Loucy (cell line): ENCODE data around the gene SH3TC2.

Source experiments
- H2AFZ ChIP-seq: fragments of 200-600 bp; sonication (generic); 2 replicates; pipeline ENCODE4 v1.6.0; 2016; ENCODE audit warnings: antibody characterized with exemption, mild to moderate bottlenecking, low read length, moderate library complexity
- H3F3A ChIP-seq: fragments of 200-600 bp; 2 replicates; pipeline ENCODE4 v1.6.0; 2016; ENCODE audit warnings: antibody characterized with exemption, low read depth, mild to moderate bottlenecking
- H3K27me3 ChIP-seq: fragments of 200-600 bp; sonication (generic); 2 replicates; pipeline ENCODE4 v1.6.1; 2014; ENCODE audit warnings: low read length, mild to moderate bottlenecking; ENCODE audit not compliant: insufficient read depth, poor library complexity, severe bottlenecking
- H3K36me3 ChIP-seq: fragments of 200-600 bp; sonication (generic); 2 replicates; pipeline ENCODE4 v1.6.1; 2016; ENCODE audit warnings: low read length; ENCODE audit not compliant: insufficient read depth
- H3K4me1 ChIP-seq: fragments of 200-600 bp; sonication (generic); 2 replicates; pipeline ENCODE4 v1.5.1; 2014; ENCODE audit warnings: low read length, mild to moderate bottlenecking; ENCODE audit not compliant: insufficient read depth, poor library complexity, severe bottlenecking
- H3K4me2 ChIP-seq: fragments of 200-600 bp; sonication (generic); 2 replicates; pipeline ENCODE4 v1.6.0; 2014; ENCODE audit warnings: antibody characterized with exemption, low read length, low read depth, mild to moderate bottlenecking; ENCODE audit not compliant: poor library complexity, severe bottlenecking
- H3K4me3 ChIP-seq: fragments of 200-600 bp; sonication (generic); 2 replicates; pipeline ENCODE4 v1.5.1; 2014; ENCODE audit warnings: low read length, mild to moderate bottlenecking, mixed read lengths; ENCODE audit not compliant: poor library complexity, severe bottlenecking
- H3K79me2 ChIP-seq: fragments of 200-600 bp; sonication (generic); 2 replicates; pipeline ENCODE4 v1.6.1; 2014; ENCODE audit warnings: low read length; ENCODE audit not compliant: insufficient read depth
- H3K9ac ChIP-seq: fragments of 200-600 bp; sonication (generic); 2 replicates; pipeline ENCODE4 v1.6.0; 2014; ENCODE audit warnings: mild to moderate bottlenecking, low read depth, low read length, moderate library complexity; ENCODE audit not compliant: poor library complexity, severe bottlenecking
- H3K9me2 ChIP-seq: fragments of 200-600 bp; sonication (generic); replicated peaks from 2 replicates; pipeline ENCODE4 v1.6.1; 2016; ENCODE audit warnings: low read depth, low read length, mixed read lengths
- H3K9me3 ChIP-seq: fragments of 200-600 bp; sonication (generic); 2 replicates; pipeline ENCODE4 v1.6.1; 2014; ENCODE audit warnings: mild to moderate bottlenecking, antibody characterized with exemption, low read length, low read depth; ENCODE audit not compliant: insufficient read depth
- H4K20me1 ChIP-seq: fragments of 200-600 bp; sonication (generic); 2 replicates; pipeline ENCODE4 v1.6.0; 2014; ENCODE audit warnings: antibody characterized with exemption, low read length, mild to moderate bottlenecking; ENCODE audit not compliant: insufficient read depth, poor library complexity, severe bottlenecking
- EZH2phosphoT487 ChIP-seq: fragments of 200-600 bp; IDR thresholded peaks from 2 replicates; pipeline ENCODE4 v1.6.1; 2018; ENCODE audit warnings: antibody characterized with exemption, mild to moderate bottlenecking, moderate library complexity, borderline replicate concordance
- TF ChIP-seq, protein P1 (sequence below): fragments of 200-600 bp; sonication (generic); conservative IDR thresholded peaks from 2 replicates; pipeline ENCODE4 v1.5.1; 2014; ENCODE audit warnings: mild to moderate bottlenecking, antibody characterized with exemption, low read length

SH3TC2 gene

DNA sequence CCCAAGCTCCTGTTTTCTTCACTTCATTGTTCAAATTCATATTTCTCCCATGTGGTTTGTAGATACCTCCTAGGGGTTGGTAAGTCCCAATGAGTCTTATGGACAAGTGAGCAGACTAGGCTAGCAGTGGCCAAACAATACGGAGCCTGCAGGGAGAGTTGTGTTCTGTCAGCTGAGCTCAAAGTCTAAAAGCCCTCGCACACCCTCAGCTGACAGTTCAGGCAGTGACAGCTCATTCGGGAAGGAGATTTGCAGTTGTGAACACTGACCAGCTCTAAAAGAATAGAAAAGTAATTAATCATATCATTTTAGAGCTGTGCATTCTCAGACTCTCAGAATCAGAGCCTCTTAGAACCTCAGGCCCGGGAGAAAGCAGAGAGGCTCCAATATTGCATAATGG lies 95.1 kb downstream of the SH3TC2 start:
- Histone ChIP-seq H3F3A (no peaks in the 10 kb centered on the region), H2AFZ (no peak overlapping the region), H3K9me2 (no peaks in the 10 kb centered on the region), H3K9ac (no peak overlapping the region), H3K4me1 (peaks cover under 1% of the 10 kb centered on the region), H4K20me1 (no peaks in the 10 kb centered on the region), H3K27me3 (no peaks in the 10 kb centered on the region), H3K79me2 (no peaks in the 10 kb centered on the region), H3K9me3 (no peaks in the 10 kb centered on the region), H3K36me3 (no peaks in the 10 kb centered on the region), H3K4me3 (no peak overlapping the region), H3K4me2 (no peak overlapping the region)
- TF ChIP-seq, protein P1, sequence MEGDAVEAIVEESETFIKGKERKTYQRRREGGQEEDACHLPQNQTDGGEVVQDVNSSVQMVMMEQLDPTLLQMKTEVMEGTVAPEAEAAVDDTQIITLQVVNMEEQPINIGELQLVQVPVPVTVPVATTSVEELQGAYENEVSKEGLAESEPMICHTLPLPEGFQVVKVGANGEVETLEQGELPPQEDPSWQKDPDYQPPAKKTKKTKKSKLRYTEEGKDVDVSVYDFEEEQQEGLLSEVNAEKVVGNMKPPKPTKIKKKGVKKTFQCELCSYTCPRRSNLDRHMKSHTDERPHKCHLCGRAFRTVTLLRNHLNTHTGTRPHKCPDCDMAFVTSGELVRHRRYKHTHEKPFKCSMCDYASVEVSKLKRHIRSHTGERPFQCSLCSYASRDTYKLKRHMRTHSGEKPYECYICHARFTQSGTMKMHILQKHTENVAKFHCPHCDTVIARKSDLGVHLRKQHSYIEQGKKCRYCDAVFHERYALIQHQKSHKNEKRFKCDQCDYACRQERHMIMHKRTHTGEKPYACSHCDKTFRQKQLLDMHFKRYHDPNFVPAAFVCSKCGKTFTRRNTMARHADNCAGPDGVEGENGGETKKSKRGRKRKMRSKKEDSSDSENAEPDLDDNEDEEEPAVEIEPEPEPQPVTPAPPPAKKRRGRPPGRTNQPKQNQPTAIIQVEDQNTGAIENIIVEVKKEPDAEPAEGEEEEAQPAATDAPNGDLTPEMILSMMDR: no peak
- no peak for TF ChIP-seq EZH2phosphoT487

DNA sequence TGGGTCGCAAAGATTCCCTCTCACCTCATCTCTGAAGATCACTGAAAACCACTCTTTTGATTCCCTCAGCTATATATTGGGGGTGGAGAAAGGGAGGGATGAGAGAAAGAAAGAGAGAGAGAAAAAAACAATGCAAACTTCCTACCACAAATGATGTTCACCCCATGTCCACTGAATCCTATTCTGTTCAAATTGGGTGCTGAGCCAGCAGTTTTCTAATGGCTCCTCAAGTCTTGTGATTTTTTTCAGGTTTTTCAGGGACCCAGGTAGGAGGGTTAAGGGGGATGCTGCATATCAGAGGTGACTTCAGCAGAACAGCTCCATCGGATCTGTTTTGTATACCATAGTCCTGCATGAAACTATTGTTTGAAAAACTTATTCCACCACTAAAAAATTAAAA lies 95.9 kb downstream of the SH3TC2 start:
- H4K20me1 ChIP-seq: no peaks in the 10 kb centered on the region
- no peaks in the 10 kb centered on the region for H3K36me3 ChIP-seq
- H3F3A ChIP-seq: no peaks in the 10 kb centered on the region
- no peaks in the 10 kb centered on the region for H3K27me3 ChIP-seq
- H3K4me3 ChIP-seq: no peak overlapping the region
- no peaks in the 10 kb centered on the region for H3K79me2 ChIP-seq
- TF ChIP-seq EZH2phosphoT487: no peak
- TF ChIP-seq, protein P1: no peak
- H3K9me3 ChIP-seq: no peaks in the 10 kb centered on the region
- no peaks in the 10 kb centered on the region for H3K4me1 ChIP-seq
- no peak overlapping the region for H2AFZ ChIP-seq
- no peaks in the 10 kb centered on the region for H3K9me2 ChIP-seq
- no peak overlapping the region for H3K9ac ChIP-seq
- no peak overlapping the region for H3K4me2 ChIP-seq

DNA sequence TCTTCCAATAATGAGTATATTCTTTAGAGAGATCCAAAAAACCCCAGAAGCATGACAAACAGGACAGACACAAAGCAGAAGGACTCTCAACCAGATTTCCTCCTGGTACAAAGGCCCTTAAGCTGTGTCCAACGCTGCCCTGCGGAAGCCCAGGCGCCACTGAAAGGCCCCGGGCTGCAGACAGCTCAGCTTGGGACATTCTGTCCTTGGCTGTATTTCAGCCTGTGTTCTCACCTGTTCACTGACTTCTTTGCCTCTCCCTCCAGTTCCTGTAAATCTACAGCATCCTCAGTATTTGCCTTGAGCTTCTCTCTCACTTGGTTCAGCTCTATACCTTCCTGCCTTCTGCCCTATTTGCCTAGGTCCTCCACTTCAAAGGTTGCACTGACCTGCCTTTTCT lies 96.5 kb downstream of the SH3TC2 start:
- no peak overlapping the region for H3K4me2 ChIP-seq
- H3K9me2 ChIP-seq: no peaks in the 10 kb centered on the region
- no peak overlapping the region for H3K4me3 ChIP-seq
- H3K79me2 ChIP-seq: no peaks in the 10 kb centered on the region
- H4K20me1 ChIP-seq: no peaks in the 10 kb centered on the region
- no peaks in the 10 kb centered on the region for H3K9me3 ChIP-seq
- TF ChIP-seq EZH2phosphoT487: no peak
- TF ChIP-seq, protein P1: no peak
- H3K27me3 ChIP-seq: no peaks in the 10 kb centered on the region
- no peaks in the 10 kb centered on the region for H3K36me3 ChIP-seq
- H3K4me1 ChIP-seq: no peaks in the 10 kb centered on the region
- H3F3A ChIP-seq: no peaks in the 10 kb centered on the region
- no peak overlapping the region for H3K9ac ChIP-seq
- H2AFZ ChIP-seq: no peak overlapping the region
